OCI-LY7 (cell line): ENCODE results near the gene TRMT44. TPM values are rescaled to one million over a fixed set of nuclear protein-coding genes. Genes with fewer than 3 reads are reported as not detected.

Source experiments
- Bru-seq: library from RNA; stranded (reverse); fragments of 400-500 nt; gene quantifications from one replicate; lab custom pipeline; 2021; lab: Mats Ljungman, UMichigan
- BruChase-seq, 2 experiments: library from RNA; stranded (reverse); fragments of 400-500 nt; gene quantifications; one replicate each; lab custom pipeline; 2021; lab: Mats Ljungman, UMichigan
- BruUV-seq: library from RNA; stranded (reverse); fragments of 400-500 nt; replicated peaks from 2 replicates; lab custom pipeline; 2021; lab: Mats Ljungman, UMichigan
- CTCF ChIA-PET: fragments of 300-600 bp; sonication (Branson Sonifier 250); formaldehyde crosslinking; loops from one replicate; lab custom pipeline; 2022; ENCODE audit warnings: antibody characterized with exemption; ENCODE audit not compliant: unreplicated experiment; lab: Charles Lee
- POLR2A ChIA-PET: fragments of 300-600 bp; sonication (Branson Sonifier 250); formaldehyde crosslinking; loops from one replicate; lab custom pipeline; 2022; ENCODE audit warnings: antibody characterized with exemption; lab: Charles Lee
- DNase-seq: peaks from one replicate; pipeline ENCODE4 v3.0.0-alpha.2; 2015; ENCODE audit warnings: low spot score
- H2AFZ ChIP-seq: fragments of 200-600 bp; sonication (generic), shearing (Covaris generic); 2 replicates; pipeline ENCODE4 v1.6.1; 2014; ENCODE audit warnings: mild to moderate bottlenecking, antibody characterized with exemption, low read length, moderate library complexity
- H3K27ac ChIP-seq: fragments of 200-600 bp; sonication (generic); 2 replicates; pipeline ENCODE4 v1.5.1; 2014; ENCODE audit warnings: mixed run types, low read depth, mild to moderate bottlenecking, moderate library complexity, low read length, inconsistent platforms; ENCODE audit not compliant: poor library complexity, severe bottlenecking
- H3K36me3 ChIP-seq: fragments of 200-600 bp; sonication (generic); 2 replicates; pipeline ENCODE4 v1.6.1; 2014; ENCODE audit warnings: mild to moderate bottlenecking, antibody characterized with exemption, low read length, moderate library complexity, mixed read lengths; ENCODE audit not compliant: insufficient read depth
- H3K4me1 ChIP-seq: fragments of 200-600 bp; sonication (generic); 2 replicates; pipeline ENCODE4 v1.5.1; 2014; ENCODE audit warnings: mild to moderate bottlenecking, low read length; ENCODE audit not compliant: insufficient read depth, poor library complexity, severe bottlenecking
- H3K4me2 ChIP-seq: fragments of 200-600 bp; sonication (generic); 2 replicates; pipeline ENCODE4 v1.6.1; 2014; ENCODE audit warnings: mild to moderate bottlenecking, low read length
- H3K4me3 ChIP-seq: fragments of 200-600 bp; sonication (generic); 2 replicates; pipeline ENCODE4 v1.5.1; 2014; ENCODE audit warnings: mild to moderate bottlenecking, low read depth, low read length; ENCODE audit not compliant: poor library complexity, severe bottlenecking
- H3K79me2 ChIP-seq: fragments of 200-600 bp; sonication (generic); 2 replicates; pipeline ENCODE4 v1.6.1; 2016; ENCODE audit warnings: low read depth, mild to moderate bottlenecking, low read length, moderate library complexity, mixed read lengths; ENCODE audit not compliant: insufficient read depth
- H3K9me2 ChIP-seq: fragments of 200-600 bp; sonication (generic); 2 replicates; pipeline ENCODE4 v1.6.1; 2016; ENCODE audit warnings: mild to moderate bottlenecking, low read length, mixed read lengths; ENCODE audit not compliant: insufficient read depth
- H3K9me3 ChIP-seq: fragments of 200-600 bp; sonication (generic); 2 replicates; pipeline ENCODE4 v1.6.1; 2014; ENCODE audit warnings: mild to moderate bottlenecking, mixed run types, low read length, mixed read lengths
- H4K20me1 ChIP-seq: fragments of 200-600 bp; sonication (generic); 2 replicates; pipeline ENCODE4 v1.6.1; 2014; ENCODE audit warnings: mild to moderate bottlenecking, antibody characterized with exemption, low read length, moderate library complexity, mixed read lengths; ENCODE audit not compliant: insufficient read depth
- EZH2phosphoT487 ChIP-seq: fragments of 200-600 bp; sonication (generic); IDR thresholded peaks from 2 replicates; pipeline ENCODE4 v1.6.1; 2018; ENCODE audit warnings: low read depth, borderline replicate concordance, mild to moderate bottlenecking, mixed run types, antibody characterized with exemption, low read length, moderate library complexity, mixed read lengths
- intact Hi-C: fragments of 100-400 bp; cut with micrococcal nuclease; formaldehyde crosslinking; loops from one replicate; pipeline ENCODE4 v1.10.0; 2022; ENCODE audit not compliant: unreplicated experiment
- long read RNA-seq: library from polyadenylated mRNA; stranded (forward); transcript quantifications from one replicate; pipeline ENCODE4 v2.0.0, GENCODE V29; 2022
- total RNA-seq, 2 experiments: library from RNA; depleted of rRNA in 1 of 2; stranded (reverse); fragments of >200 nt in 1 of 2; shearing (Covaris generic) in 1 of 2; gene quantifications; 2 replicates each; pipeline ENCODE4 v1.2.3, GENCODE V29; 2014 to 2022
- TF ChIP-seq, protein P1 (sequence below): fragments of 200-600 bp; sonication (generic); conservative IDR thresholded peaks from 2 replicates; pipeline ENCODE4 v1.5.1; 2014; ENCODE audit warnings: mild to moderate bottlenecking, antibody characterized with exemption, low read length, moderate library complexity, mixed read lengths

TRMT44 gene
- 23.0 and 26.6 TPM in 2 replicates for total RNA-seq (2014; rRNA removed; shearing (Covaris generic))
- 23.3 and 28.3 TPM in 2 replicates for total RNA-seq (2022)
- percentile 68 among the genes with signal in this experiment for Bru-seq, nascent RNA
- percentile 61 among the genes with signal in this experiment for BruChase-seq, experiment 1, labeled RNA remaining after a 6-hour chase
- BruChase-seq, experiment 2, labeled RNA remaining after a 2-hour chase = percentile 65 among the genes with signal in this experiment
- long read RNA-seq, partial matches to known transcripts = 3 of 11 reads
- long read RNA-seq, other reads (novel, unspliced or antisense) = 5 of 11 reads

DNA sequence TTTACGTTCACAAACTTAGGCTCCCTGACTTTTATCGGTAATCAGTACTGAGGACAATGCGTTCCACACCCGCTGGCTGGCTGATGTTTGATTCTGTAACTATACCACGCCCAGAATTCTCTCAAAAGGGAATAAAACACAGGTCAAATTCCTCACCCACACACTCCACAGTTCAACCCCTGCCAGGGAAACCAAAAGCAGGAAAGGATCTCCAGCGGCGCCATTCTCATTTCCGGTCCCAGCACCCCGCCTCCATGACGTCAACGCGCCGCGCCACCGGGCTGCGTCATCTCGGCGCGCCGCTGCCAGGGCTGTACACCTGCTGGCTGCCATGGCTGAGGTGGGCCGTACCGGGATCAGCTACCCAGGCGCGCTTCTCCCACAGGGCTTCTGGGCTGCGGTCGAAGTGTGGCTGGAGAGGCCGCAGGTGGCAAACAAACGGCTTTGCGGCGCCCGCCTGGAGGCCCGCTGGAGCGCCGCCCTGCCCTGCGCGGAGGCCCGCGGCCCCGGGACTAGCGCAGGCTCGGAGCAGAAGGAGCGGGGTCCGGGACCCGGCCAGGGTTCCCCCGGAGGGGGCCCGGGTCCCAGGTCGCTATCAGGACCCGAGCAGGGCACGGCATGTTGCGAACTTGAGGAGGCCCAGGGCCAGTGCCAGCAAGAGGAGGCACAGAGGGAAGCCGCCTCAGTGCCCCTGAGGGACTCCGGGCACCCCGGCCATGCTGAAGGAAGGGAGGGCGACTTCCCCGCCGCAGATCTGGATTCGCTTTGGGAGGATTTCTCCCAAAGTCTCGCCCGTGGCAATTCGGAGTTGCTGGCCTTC is at the start of gene TRMT44, which contains the start of gene ACOX3:
TRMT44 (plus strand) TSS at position 286 of the 820 bp plus-strand sequence; CDS start at position 332, 46 bp downstream.
ACOX3 (minus strand) TSS at position 232 of the 820 bp plus-strand sequence. CDS start 24,202 bp downstream, outside the sequence.
- Histone ChIP-seq H3K4me3 (peak within 1 kb of the TSS; percentile 98), H3K9me2 (no peaks in the 10 kb centered on the region), H3K4me2 (peak within 1 kb of the TSS; percentile 97), H3K9me3 (no peaks in the 10 kb centered on the region), H3K79me2 (peaks cover 73% of the 10 kb centered on the region), H4K20me1 (peaks cover 14% of the 10 kb centered on the region), H3K27ac (peak within 1 kb of the TSS; percentile 87), H3K4me1 (peaks cover 54% of the 10 kb centered on the region), H3K36me3 (peaks cover 13% of the 10 kb centered on the region; the same call in 1 of the 2 replicates), H2AFZ (peak within 1 kb of the TSS; percentile 92)
- CTCF ChIA-PET = no interaction called here
- intact Hi-C loops = loop anchor here (1.0 kb wide), 1 partner anchor 12 kb away; no protein-coding TSS in a partner anchor
- TF ChIP-seq EZH2phosphoT487 = no peak
- TF ChIP-seq, protein P1, sequence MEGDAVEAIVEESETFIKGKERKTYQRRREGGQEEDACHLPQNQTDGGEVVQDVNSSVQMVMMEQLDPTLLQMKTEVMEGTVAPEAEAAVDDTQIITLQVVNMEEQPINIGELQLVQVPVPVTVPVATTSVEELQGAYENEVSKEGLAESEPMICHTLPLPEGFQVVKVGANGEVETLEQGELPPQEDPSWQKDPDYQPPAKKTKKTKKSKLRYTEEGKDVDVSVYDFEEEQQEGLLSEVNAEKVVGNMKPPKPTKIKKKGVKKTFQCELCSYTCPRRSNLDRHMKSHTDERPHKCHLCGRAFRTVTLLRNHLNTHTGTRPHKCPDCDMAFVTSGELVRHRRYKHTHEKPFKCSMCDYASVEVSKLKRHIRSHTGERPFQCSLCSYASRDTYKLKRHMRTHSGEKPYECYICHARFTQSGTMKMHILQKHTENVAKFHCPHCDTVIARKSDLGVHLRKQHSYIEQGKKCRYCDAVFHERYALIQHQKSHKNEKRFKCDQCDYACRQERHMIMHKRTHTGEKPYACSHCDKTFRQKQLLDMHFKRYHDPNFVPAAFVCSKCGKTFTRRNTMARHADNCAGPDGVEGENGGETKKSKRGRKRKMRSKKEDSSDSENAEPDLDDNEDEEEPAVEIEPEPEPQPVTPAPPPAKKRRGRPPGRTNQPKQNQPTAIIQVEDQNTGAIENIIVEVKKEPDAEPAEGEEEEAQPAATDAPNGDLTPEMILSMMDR = no peak
- DNase-seq = peak; percentile 87
- no TSS peak for BruUV-seq
- POLR2A ChIA-PET = interaction anchor here (1.1 to 1.2 kb wide), 2 partner anchors 10 to 13 kb away, joined by 3 read pairs; no protein-coding TSS in a partner anchor

DNA sequence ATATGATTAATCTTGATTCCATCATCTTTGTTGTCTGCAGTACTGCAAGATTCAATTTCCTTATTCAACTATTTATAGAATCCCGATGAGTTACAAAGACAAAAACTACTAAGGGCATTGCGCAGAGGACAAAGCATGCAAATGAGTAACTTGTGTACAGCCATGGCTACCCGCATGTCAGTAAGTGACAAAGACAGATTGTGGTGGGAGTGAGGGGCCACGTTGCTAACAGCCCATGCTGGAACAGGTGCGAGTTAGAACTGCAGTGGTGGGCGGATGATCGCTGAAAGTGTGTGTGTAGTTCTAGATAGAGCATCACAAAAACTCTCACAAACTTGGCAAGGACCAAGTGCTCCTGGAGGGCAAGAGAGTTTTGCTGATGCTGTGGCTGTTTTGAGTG is 49.5 kb upstream of the TRMT44 start:
- ChIA-PET POLR2A (interaction anchor here (1.0 to 1.2 kb wide), 2 partner anchors 8 to 76 kb away, joined by 3 read pairs; no protein-coding TSS in a partner anchor), CTCF (interaction anchor here (0.6 kb wide), 1 partner anchor 149 kb away, joined by 3 read pairs; no protein-coding TSS in a partner anchor)
- no peaks in the 10 kb centered on the region for H3K9me3 ChIP-seq
- H4K20me1 ChIP-seq = no peaks in the 10 kb centered on the region
- H3K4me3 ChIP-seq = peak overlapping the region; percentile 12
- DNase-seq = peak; percentile 59
- no peaks in the 10 kb centered on the region for H3K9me2 ChIP-seq
- H2AFZ ChIP-seq = peak overlapping the region; percentile 20; the same call in 1 of the 2 replicates
- intact Hi-C loops = loop anchor here (2.0 kb wide), 1 partner anchor 76 kb away; no protein-coding TSS in a partner anchor
- H3K36me3 ChIP-seq = no peaks in the 10 kb centered on the region
- no TSS peak for BruUV-seq
- H3K4me1 ChIP-seq = peaks cover 28% of the 10 kb centered on the region
- no peaks in the 10 kb centered on the region for H3K79me2 ChIP-seq
- H3K4me2 ChIP-seq = peak overlapping the region; percentile 51
- peak overlapping the region; percentile 79 for H3K27ac ChIP-seq
- TF ChIP-seq EZH2phosphoT487 = no peak
- TF ChIP-seq, protein P1 = no peak
